GM19467 (cell line): ENCODE results near the gene MUL1.

Experiments
- ATAC-seq: cut with Tn5 transposase; IDR thresholded peaks from one replicate; pipeline ENCODE4 v1.9.1; 2021; ENCODE audit warnings: mild to moderate bottlenecking, moderate library complexity; ENCODE audit not compliant: unreplicated experiment

The MUL1 gene

DNA sequence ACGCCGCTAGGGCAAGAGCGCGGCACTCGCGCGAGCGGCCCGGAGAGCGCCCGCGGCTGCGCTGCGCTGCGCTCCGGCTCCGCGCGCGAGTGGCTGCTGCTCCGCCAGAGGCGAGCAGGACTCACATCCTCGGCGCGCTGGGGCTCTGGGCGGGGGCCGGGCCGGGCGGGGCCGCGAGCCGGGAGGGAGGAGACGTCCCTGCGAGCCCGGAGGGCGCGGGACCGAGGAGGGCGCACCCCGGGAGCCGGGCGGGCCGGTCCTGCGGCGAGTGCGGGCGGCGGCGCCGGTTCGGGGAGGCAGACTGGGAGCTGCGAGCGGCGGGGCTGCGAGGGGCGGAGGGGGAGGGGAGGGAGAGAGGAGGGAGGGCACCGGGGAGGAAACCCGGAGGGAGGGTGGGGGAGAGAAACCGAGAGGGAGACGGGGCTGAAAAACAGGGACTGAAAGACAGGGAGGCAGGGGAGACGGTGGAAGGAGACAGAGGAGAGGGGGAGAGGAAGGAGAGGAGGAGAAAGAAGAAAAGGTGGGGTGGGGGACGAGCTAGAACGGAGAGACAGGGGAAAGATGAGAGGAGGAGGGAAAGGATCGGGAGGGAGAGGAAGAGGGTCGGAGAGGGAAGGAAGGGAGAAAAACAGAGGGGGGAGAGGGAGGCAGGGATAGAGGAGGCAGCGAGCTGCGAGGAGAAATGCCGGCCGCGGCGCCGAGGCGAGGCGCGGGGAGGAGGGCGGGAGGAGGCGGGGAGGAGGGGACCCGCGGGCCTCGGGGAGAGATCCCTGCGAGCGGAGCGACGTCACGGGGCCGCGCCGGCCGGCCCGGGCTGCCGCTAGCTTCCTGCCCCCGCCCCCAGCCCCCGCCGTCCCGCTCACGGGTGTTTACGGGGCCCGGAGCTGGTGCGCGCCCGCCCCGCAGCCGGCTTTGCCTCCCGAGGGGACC lies 22.2 kb downstream of the MUL1 start, which contains the start of gene CAMK2N1:
Gene CAMK2N1, minus strand, starts transcription at position 684 of the 930 bp plus-strand sequence. CDS start 831 bp downstream, outside the sequence.
- no peak for ATAC-seq

GRCh38 chr1:20484519-20485462 lies 23.2 kb downstream of the MUL1 start:
- ATAC-seq = no peak

- ATAC-seq = no peak
Observed at GRCh38 chr1:20483833-20484518, 24.0 kb downstream of the MUL1 start.

DNA sequence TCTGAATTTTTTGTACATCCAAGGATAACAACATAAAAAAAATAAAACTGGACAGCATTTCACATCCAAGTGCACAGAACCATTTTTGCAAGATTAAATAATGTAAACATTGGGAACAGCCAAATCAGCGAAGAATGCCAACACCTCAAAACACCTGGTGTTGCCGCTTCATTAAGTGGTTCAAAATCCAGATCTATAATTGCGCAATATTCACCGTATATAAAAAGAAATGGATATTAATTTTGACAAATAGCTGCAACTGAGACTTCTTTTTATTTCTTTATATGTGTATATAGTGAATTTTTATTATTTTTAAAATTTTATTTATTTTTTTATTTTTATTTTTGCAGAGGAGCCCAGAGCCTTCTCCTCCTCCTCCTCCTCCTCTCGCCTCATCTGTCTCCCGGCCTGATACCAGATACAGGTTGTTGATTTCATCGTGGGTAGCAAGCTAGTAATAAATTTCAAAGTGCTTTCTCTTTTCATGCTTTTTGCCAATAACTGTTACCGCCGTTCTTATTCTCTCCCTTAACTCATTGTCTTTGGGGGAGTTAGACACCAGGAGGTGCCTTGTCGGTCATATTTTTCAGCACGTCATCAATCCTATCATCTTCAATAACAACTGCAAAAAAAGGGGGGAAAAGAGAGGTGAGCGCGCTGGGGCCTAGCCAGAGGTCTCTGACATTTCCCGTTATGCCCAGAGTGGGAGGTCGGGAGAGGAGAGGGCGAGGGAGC lies 24.7 kb downstream of the MUL1 start:
- ATAC-seq = no peak

DNA sequence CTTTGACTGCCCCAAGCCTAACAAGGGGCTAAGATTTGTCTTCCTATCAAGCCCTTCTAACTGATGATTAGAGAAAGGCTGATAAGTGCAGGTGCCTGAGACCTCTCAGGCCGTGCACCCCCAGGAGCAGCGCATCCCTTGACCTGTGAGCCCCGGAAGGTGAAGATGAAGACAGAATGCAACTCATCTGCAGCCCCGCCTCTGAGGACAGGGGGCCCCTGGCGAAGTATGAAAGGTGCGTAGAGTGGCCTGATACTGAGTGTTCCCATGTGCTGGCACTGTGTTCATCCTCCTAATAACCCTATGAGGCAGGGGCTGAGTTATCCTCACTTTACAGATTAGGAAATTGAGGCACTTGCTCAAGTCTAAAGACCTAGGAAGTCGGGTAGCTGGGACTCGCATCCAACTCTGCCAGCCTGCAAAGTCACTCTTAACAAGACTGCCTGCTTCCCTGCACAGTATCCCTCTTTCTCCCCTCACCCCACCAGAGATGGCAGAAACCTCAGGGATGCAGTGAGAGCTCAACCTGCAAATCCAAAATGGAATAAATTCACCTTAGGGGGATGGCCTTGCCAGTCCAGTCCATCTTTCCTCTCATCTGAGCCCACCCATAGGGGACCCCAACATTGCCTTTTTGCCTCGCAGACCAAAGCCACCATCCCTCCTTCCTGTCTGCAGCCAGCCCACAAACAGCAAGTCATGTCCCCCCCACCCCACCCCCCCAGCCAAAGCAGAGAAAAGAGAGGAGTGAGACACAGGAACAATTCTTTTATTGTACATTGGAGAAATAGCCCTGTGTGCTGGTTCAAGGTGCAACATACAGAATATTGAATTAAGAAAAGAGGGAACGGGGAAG lies 26.1 kb downstream of the MUL1 start:
- ATAC-seq = no peak

DNA sequence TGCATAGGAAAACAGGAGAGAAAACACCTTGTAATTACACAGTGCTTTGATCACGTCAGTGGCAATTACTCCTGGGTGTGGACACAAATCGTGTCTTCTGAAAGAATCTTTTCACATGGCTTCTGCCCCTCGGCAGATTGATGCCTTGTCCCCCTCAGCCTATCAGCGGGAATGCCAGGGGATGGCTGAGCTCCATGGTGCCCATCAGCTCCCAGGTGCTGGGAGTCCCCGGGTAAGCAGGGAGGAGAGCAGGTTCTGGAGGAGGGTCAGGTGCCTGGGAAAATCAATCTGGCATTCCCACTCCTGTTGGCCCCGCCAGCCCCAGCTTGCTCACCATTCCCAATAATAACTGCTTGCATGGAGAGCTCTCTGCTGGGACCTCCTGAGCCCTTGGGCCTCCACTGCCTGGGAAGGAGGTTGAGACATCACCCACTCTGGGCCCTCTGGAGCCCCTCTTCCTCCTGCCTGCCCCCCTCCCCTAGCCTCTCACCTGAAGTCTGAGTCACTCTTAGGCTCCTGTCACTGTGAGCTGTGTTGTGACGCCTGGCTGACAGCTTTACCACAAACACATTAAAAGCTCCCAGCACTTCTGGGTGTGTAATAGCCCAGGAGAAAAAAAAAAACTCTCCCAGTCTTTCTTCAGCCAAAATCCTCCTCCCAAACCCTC lies 26.9 kb downstream of the MUL1 start:
- ATAC-seq = no peak

- no peak for ATAC-seq
Observed at GRCh38 chr1:20480243-20480944, 27.6 kb downstream of the MUL1 start.

DNA sequence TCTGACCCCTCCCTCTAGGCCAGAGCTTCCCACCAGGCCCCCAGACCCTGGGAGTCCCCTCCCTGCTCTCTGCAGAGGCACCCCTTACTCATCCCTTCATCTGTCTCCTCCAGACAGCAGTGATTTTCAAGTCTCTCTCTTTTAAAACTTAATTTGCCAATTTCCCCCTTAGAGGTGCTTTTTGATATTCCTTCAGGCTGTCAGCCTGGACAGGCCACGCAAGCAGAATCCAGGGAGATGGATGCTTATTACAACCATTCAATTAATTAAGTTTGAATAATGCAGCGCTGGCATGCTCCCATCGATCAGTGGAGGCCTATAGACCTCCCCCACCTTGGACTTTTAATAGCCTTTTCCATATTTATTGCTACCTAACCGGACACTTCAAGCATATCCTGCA lies 28.1 kb downstream of the MUL1 start:
- ATAC-seq = no peak

GRCh38 chr1:20478057-20478635 lies 29.8 kb downstream of the MUL1 start:
- no peak for ATAC-seq

GRCh38 chr1:20477348-20478056 lies 30.4 kb downstream of the MUL1 start:
- ATAC-seq = no peak

DNA sequence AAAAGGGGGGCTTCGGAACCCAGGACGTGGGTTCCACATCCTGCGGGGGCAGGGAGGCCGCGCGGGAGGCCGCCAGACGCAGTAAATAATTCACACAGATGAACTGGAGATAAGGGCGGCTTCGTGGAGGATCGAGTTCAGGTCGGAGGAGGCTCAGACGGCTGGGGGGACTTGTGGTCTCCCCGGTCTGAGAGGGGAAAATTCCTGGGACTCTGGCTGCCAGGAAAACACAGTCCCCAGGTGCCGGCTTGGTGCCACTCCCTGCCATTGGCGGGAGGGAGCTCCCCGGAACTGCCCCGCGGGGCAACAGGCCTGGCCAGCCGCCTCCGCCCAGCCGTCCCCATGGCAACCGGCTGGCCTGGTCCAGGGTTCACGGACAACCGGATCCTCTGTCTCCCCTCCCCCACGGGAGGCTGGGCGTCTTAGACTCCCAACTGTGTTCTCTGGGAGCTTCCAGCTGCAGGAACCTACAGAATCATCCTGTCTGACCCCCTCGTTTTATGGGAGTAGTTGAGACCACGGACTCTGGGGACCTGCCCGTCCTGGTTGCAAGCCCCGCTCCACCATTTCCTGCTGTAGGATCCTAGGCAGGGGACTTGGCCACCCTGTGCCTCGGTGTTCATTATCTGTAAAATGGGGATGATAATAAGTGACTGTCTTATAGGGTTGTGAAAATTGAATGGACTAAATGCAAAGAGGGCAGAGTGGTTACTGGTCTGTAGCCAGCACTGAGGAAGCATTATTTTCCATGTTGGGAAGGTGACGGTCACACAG lies 31.5 kb downstream of the MUL1 start:
- ATAC-seq = no peak

GRCh38 chr1:20474996-20475395 lies 33.0 kb downstream of the MUL1 start:
- ATAC-seq = no peak

DNA sequence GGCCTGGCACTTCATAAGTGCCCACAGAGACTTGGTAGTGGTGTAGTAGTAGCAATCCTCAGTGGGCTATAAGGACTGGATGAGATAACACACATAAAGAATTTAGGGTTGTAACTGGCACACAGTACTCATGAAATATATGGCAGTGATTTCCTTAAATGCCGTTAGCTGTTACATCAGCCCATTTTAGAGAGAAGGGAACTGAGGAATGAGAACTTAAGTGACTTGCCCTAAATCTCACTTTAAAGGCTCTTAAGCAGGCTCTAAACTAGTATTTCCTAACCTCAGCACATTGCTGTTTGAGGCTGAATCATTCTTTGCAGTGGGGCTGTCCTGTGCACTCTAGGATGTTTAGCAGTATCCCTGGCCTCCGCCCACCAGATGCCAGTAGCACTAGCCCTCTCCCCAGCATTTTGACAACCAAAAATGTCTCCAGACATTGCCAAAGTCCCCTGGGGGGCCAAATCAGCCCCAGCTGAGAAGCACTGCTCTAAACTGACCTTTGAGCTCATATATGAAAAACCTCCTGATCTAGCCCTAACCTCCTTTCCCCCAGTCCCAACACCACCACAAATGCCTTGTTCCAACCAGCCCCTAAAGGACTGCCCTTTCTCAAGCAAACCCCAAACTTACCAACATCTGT lies 33.5 kb downstream of the MUL1 start:
- no peak for ATAC-seq

DNA sequence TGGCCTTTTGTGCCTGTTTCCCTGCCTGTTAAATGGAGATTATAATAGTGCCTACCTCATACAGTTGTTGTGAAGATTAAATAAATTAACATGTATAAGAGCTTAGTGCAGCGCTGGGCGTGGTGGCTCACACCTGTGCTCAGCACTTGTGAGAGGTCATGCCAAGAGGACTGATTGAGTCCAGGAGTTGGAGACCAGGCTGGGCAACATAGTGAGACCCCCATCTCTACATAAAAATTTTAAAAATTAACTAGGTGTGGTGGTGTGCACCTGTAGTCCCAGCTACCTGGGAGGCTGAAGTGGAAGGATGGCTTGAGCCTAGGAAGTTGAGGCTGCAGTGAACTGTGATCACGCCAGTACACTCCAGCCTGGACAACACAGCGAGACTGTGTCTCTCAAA lies 34.1 kb downstream of the MUL1 start:
- ATAC-seq = no peak

GRCh38 chr1:20472860-20473711 lies 34.9 kb downstream of the MUL1 start:
- ATAC-seq = no peak
